Glutamatergic neuron (in vitro differentiated cells): ENCODE data around the gene NR6A1. TPM values are rescaled to one million over a fixed set of nuclear protein-coding genes. Genes with fewer than 3 reads are reported as not detected.

Experiments used
- DNase-seq: peaks from one replicate; pipeline ENCODE4 v3.0.0; 2022
- H3K27ac Mint-ChIP-seq: one replicate; pipeline ENCODE4 v1.8.0; 2020; ENCODE audit warnings: mild to moderate bottlenecking, mixed read lengths, inconsistent platforms; ENCODE audit not compliant: unreplicated experiment
- H3K27me3 Mint-ChIP-seq: one replicate; pipeline ENCODE4 v1.8.0; 2020; ENCODE audit warnings: mild to moderate bottlenecking, moderate library complexity, mixed read lengths, inconsistent platforms; ENCODE audit not compliant: unreplicated experiment
- H3K36me3 Mint-ChIP-seq: one replicate; pipeline ENCODE4 v1.8.0; 2020; ENCODE audit warnings: mild to moderate bottlenecking, mixed read lengths, inconsistent platforms; ENCODE audit not compliant: unreplicated experiment
- H3K4me1 Mint-ChIP-seq: one replicate; pipeline ENCODE4 v1.8.0; 2020; ENCODE audit warnings: mild to moderate bottlenecking, low read depth, mixed read lengths, inconsistent platforms; ENCODE audit not compliant: unreplicated experiment
- H3K4me3 Mint-ChIP-seq: one replicate; pipeline ENCODE4 v1.8.0; 2020; ENCODE audit warnings: mild to moderate bottlenecking, mixed read lengths, inconsistent platforms; ENCODE audit not compliant: unreplicated experiment
- H3K9me3 Mint-ChIP-seq: one replicate; pipeline ENCODE4 v1.8.0; 2020; ENCODE audit warnings: mild to moderate bottlenecking, moderate library complexity, mixed read lengths, inconsistent platforms; ENCODE audit not compliant: unreplicated experiment
- CTCF ChIP-seq: fragments of 200-600 bp; sonication (generic); IDR thresholded peaks from one replicate; pipeline ENCODE4 v1.5.0; 2021; ENCODE audit not compliant: partially characterized antibody, unreplicated experiment
- total RNA-seq: library from RNA; stranded (reverse); fragmentation: NEBNext Ultra II Directional; extraction: Animal tissue kit (Norgen Biotek cat#: 25700); gene quantifications from one replicate; pipeline ENCODE4 v1.2.1, GENCODE V29; 2021; ENCODE audit not compliant: unreplicated experiment

Gene NR6A1
- total RNA-seq, 1 donor from 2014 or later: 51.0 TPM

GRCh38 chr9:124611106-124611505 is 160.0 kb downstream of the NR6A1 start:
- peaks cover 3% of the 10 kb centered on the region for H3K27me3 Mint-ChIP-seq
- peaks cover 4% of the 10 kb centered on the region for H3K4me1 Mint-ChIP-seq
- DNase-seq: no peak
- no peak overlapping the region for H3K4me3 Mint-ChIP-seq
- no peaks in the 10 kb centered on the region for H3K36me3 Mint-ChIP-seq
- no peak for TF ChIP-seq CTCF
- H3K9me3 Mint-ChIP-seq: no peaks in the 10 kb centered on the region
- no peak overlapping the region for H3K27ac Mint-ChIP-seq

- Mint-ChIP-seq H3K9me3 (no peaks in the 10 kb centered on the region), H3K27me3 (peaks cover 3% of the 10 kb centered on the region), H3K27ac (peak overlapping the region; percentile 7), H3K36me3 (no peaks in the 10 kb centered on the region), H3K4me3 (no peak overlapping the region), H3K4me1 (no peaks in the 10 kb centered on the region)
- no peak for TF ChIP-seq CTCF
- no peak for DNase-seq
Measured at GRCh38 chr9:124606027-124606426, 165.1 kb downstream of the NR6A1 start.

- Mint-ChIP-seq H3K36me3 (no peaks in the 10 kb centered on the region), H3K4me1 (no peaks in the 10 kb centered on the region), H3K4me3 (no peak overlapping the region), H3K9me3 (no peaks in the 10 kb centered on the region), H3K27me3 (peaks cover 3% of the 10 kb centered on the region), H3K27ac (no peak overlapping the region)
- DNase-seq: no peak
- no peak for TF ChIP-seq CTCF
Measured at GRCh38 chr9:124605258-124605657, 165.9 kb downstream of the NR6A1 start.

GRCh38 chr9:124602632-124603031 is 168.5 kb downstream of the NR6A1 start:
- Mint-ChIP-seq H3K4me3 (no peak overlapping the region), H3K9me3 (no peaks in the 10 kb centered on the region), H3K36me3 (no peaks in the 10 kb centered on the region), H3K27ac (no peak overlapping the region), H3K27me3 (no peaks in the 10 kb centered on the region), H3K4me1 (no peaks in the 10 kb centered on the region)
- TF ChIP-seq CTCF: no peak
- no peak for DNase-seq

GRCh38 chr9:124602204-124602603 is 168.9 kb downstream of the NR6A1 start:
- Mint-ChIP-seq H3K27ac (no peak overlapping the region), H3K4me1 (peaks cover 3% of the 10 kb centered on the region), H3K27me3 (no peaks in the 10 kb centered on the region), H3K4me3 (no peak overlapping the region), H3K9me3 (no peaks in the 10 kb centered on the region), H3K36me3 (no peaks in the 10 kb centered on the region)
- no peak for DNase-seq
- no peak for TF ChIP-seq CTCF
